Smooth muscle cell (in vitro differentiated cells): ENCODE results near the gene SERPINA12. TPM values are rescaled to one million over a fixed set of nuclear protein-coding genes. Genes with fewer than 3 reads are reported as not detected.

Source experiments
- DNase-seq: peaks from one replicate; lab custom pipeline; 2025; ENCODE audit not compliant: unreplicated experiment; lab: John Stamatoyannopoulos, UW
- H2AFZ ChIP-seq: fragments of 200-600 bp; sonication (generic); 2 replicates; pipeline ENCODE4 v1.6.0; 2016; ENCODE audit warnings: antibody characterized with exemption, low read depth, mild to moderate bottlenecking
- H3F3A ChIP-seq: fragments of 200-600 bp; sonication (generic); 2 replicates; pipeline ENCODE4 v1.6.0; 2017; ENCODE audit warnings: antibody characterized with exemption, low read depth
- H3K27ac ChIP-seq: fragments of 200-600 bp; sonication (generic); 2 replicates; pipeline ENCODE4 v1.5.1; 2016; ENCODE audit warnings: low read depth, mild to moderate bottlenecking
- H3K27me3 ChIP-seq: fragments of 200-600 bp; sonication (generic); 2 replicates; pipeline ENCODE4 v1.6.1; 2016; ENCODE audit warnings: low read depth, mild to moderate bottlenecking
- H3K36me3 ChIP-seq: fragments of 200-600 bp; sonication (generic); 2 replicates; pipeline ENCODE4 v1.5.1; 2016; ENCODE audit warnings: low read depth
- H3K4me1 ChIP-seq: fragments of 200-600 bp; sonication (generic); 2 replicates; pipeline ENCODE4 v1.5.1; 2016; ENCODE audit warnings: low read depth
- H3K4me2 ChIP-seq: fragments of 200-600 bp; sonication (generic); 2 replicates; pipeline ENCODE4 v1.6.0; 2016; ENCODE audit warnings: mild to moderate bottlenecking
- H3K4me3 ChIP-seq: fragments of 200-600 bp; sonication (generic); 2 replicates; pipeline ENCODE4 v1.5.1; 2016; ENCODE audit warnings: mild to moderate bottlenecking
- H3K79me2 ChIP-seq: fragments of 200-600 bp; sonication (generic); 2 replicates; pipeline ENCODE4 v1.6.0; 2016; ENCODE audit warnings: low read depth, mild to moderate bottlenecking
- H3K9ac ChIP-seq: fragments of 200-600 bp; sonication (generic); 2 replicates; pipeline ENCODE4 v1.6.0; 2016; ENCODE audit warnings: low read depth
- H3K9me3 ChIP-seq: fragments of 200-600 bp; sonication (generic); replicated peaks from 2 replicates; pipeline ENCODE4 v1.5.1; 2016; ENCODE audit warnings: low read depth
- H4K20me1 ChIP-seq: fragments of 200-600 bp; sonication (generic); 2 replicates; pipeline ENCODE4 v1.6.0; 2016; ENCODE audit warnings: low read depth
- WGBS: methylation state at CpG from one replicate; pipeline ENCODE4 v1.1.7; 2016; ENCODE audit warnings: low lambda C conversion rate; 5-methylcytosine and 5-hydroxymethylcytosine counted together
- polyA plus RNA-seq: library from polyadenylated mRNA; unstranded; fragments of >200 nt; fragmentation: Nextera tagmentation; extraction: Ambion mirVana; gene quantifications from 2 replicates; pipeline ENCODE4 v1.2.1, GENCODE V29; 2016
- total RNA-seq: library from RNA; depleted of rRNA; stranded (reverse); fragments of >200 nt; gene quantifications from 2 replicates; pipeline ENCODE4 v1.2.3, GENCODE V29; 2014
- TF ChIP-seq, protein P1 (sequence below): fragments of 200-600 bp; sonication (generic); IDR thresholded peaks from 2 replicates; pipeline ENCODE4 v1.5.1; 2017; ENCODE audit warnings: borderline replicate concordance, mild to moderate bottlenecking, antibody characterized with exemption; ENCODE audit not compliant: insufficient read depth, poor library complexity, severe bottlenecking

SERPINA12 gene
- total and polyA plus RNA-seq, 2 experiments from 2014 or later = not detected

DNA sequence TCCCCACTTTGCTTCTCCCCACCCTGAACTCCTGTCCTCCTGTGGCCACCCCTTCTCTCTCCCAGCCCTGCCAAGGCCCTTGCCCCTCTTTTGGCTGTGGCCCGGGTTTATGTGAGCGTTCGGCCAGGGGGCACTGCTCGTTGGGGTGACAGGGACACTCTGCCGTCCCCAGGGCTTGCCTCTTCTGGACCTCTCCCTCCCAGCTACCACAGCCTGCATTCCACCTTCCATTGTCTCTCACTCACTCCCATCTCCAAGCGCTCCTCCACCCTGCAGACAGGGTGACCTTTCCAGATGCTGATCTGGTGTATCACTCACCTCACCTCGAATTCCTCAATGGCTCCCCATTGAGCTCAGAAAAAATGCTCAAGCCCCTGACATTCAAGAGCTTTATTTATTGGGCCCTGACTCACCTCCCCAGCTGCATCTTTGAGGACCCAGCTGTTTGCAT lies 34.7 kb downstream of the SERPINA12 start:
- Histone ChIP-seq H3F3A (no peaks in the 10 kb centered on the region), H3K36me3 (no peaks in the 10 kb centered on the region), H3K4me2 (no peak overlapping the region), H2AFZ (no peak overlapping the region), H4K20me1 (no peaks in the 10 kb centered on the region), H3K27me3 (no peaks in the 10 kb centered on the region), H3K79me2 (no peaks in the 10 kb centered on the region), H3K9ac (no peak overlapping the region), H3K4me3 (no peak overlapping the region), H3K4me1 (no peaks in the 10 kb centered on the region), H3K27ac (no peak overlapping the region), H3K9me3 (no peaks in the 10 kb centered on the region)
- TF ChIP-seq, protein P1, sequence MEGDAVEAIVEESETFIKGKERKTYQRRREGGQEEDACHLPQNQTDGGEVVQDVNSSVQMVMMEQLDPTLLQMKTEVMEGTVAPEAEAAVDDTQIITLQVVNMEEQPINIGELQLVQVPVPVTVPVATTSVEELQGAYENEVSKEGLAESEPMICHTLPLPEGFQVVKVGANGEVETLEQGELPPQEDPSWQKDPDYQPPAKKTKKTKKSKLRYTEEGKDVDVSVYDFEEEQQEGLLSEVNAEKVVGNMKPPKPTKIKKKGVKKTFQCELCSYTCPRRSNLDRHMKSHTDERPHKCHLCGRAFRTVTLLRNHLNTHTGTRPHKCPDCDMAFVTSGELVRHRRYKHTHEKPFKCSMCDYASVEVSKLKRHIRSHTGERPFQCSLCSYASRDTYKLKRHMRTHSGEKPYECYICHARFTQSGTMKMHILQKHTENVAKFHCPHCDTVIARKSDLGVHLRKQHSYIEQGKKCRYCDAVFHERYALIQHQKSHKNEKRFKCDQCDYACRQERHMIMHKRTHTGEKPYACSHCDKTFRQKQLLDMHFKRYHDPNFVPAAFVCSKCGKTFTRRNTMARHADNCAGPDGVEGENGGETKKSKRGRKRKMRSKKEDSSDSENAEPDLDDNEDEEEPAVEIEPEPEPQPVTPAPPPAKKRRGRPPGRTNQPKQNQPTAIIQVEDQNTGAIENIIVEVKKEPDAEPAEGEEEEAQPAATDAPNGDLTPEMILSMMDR = no peak
- 81% methylated on average over 7 of the region's 7 CpGs for WGBS
- no peak for DNase-seq

DNA sequence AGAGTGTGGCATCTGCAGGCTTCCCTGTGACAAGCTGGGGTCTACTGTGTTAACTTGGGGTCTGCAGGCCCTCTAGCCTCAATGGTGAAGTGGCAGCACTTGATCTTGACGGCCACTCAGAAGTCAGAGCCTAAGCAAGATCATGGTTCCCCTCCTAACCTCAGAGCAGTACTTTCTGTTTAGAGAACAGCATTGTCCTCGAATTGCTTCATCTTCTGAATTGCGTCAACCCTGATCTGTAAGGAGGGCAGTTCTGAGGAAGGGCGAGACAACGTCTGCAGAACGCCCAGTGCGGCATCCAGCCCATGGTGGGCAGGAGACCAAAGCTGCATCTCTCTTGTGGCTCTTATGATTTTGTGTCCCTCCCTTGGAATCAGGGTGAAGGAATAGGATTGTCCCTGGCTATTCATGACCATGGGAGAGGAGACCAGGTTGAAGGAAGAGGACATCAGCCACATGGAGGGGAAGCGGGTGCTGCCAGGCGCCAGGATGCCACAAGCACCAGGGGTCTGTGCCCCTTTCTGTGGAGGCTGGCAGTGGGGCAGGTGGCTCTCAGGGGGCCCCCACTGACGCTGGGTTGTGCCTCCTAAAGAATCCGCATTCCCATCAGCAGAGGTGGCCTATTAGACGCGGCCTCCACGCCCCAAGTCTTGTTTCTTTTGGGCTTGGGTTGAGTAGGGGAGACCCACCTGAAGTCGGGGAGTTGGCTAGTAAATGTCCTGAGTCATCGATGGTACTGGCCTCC lies 35.4 kb downstream of the SERPINA12 start:
- Histone ChIP-seq H3K9me3 (no peaks in the 10 kb centered on the region), H3K4me1 (no peaks in the 10 kb centered on the region), H3K79me2 (no peaks in the 10 kb centered on the region), H3K27me3 (no peaks in the 10 kb centered on the region), H4K20me1 (no peaks in the 10 kb centered on the region), H3K9ac (no peak overlapping the region), H3F3A (no peaks in the 10 kb centered on the region), H3K4me3 (no peak overlapping the region), H3K36me3 (no peaks in the 10 kb centered on the region), H3K4me2 (no peak overlapping the region), H2AFZ (no peak overlapping the region), H3K27ac (no peak overlapping the region)
- TF ChIP-seq, protein P1 = no peak
- DNase-seq = no peak
- WGBS = 89% methylated on average over 16 of the region's 16 CpGs

DNA sequence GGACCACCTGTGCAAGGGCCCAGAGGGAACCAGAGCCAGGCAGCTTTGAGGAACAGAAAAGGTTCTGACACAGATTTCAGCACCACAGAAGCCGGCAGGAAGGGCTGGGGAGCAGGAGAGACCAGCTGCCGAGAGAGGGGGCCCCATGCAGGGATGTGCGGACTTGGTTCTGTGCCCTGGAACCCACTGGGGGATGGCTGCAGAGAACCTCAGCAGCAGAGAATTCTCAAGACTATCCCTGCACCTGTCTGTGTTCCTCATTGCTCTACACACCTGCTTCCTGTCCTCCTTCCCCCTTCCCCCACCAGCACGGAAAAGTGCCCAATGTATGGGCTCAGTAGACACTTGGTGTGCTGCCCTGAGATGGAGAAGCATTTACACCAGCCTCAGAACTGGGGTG lies 36.4 kb downstream of the SERPINA12 start:
- Histone ChIP-seq H3K79me2 (no peaks in the 10 kb centered on the region), H2AFZ (no peak overlapping the region), H3K9me3 (no peaks in the 10 kb centered on the region), H3K36me3 (no peaks in the 10 kb centered on the region), H4K20me1 (no peaks in the 10 kb centered on the region), H3K27ac (no peak overlapping the region), H3F3A (no peaks in the 10 kb centered on the region), H3K4me1 (no peaks in the 10 kb centered on the region), H3K4me3 (no peak overlapping the region), H3K4me2 (no peak overlapping the region), H3K9ac (no peak overlapping the region), H3K27me3 (no peaks in the 10 kb centered on the region)
- DNase-seq = no peak
- 86% methylated on average over 4 of the region's 4 CpGs for WGBS
- TF ChIP-seq, protein P1 = no peak

DNA sequence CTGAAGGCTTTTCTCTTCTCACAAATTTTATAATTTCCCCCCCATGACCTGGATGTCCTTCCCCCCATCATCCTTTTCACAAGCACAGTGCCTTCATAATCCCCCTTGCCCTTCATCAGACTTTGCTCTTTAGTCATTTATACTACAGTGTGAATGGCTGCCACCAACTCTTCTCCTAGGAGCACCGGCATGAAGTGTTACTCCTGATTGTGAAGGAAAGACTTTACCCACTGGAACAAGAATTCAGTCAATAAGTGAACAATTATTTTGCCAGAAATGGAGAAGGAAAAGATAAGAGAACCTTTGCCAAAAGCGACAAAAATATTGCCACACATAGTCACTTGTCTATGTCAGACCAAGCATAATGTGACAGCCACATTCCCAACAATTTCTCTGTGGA lies 38.2 kb downstream of the SERPINA12 start:
- H3K4me1 ChIP-seq = no peaks in the 10 kb centered on the region
- WGBS = 97% methylated on average over 2 of the region's 2 CpGs
- H3K9me3 ChIP-seq = no peaks in the 10 kb centered on the region
- no peaks in the 10 kb centered on the region for H4K20me1 ChIP-seq
- H3K27ac ChIP-seq = no peak overlapping the region
- H3K4me3 ChIP-seq = no peak overlapping the region
- TF ChIP-seq, protein P1 = no peak
- no peak overlapping the region for H3K4me2 ChIP-seq
- H3K36me3 ChIP-seq = no peaks in the 10 kb centered on the region
- H2AFZ ChIP-seq = no peak overlapping the region
- no peak for DNase-seq
- H3K9ac ChIP-seq = no peak overlapping the region
- no peaks in the 10 kb centered on the region for H3K79me2 ChIP-seq
- H3F3A ChIP-seq = no peaks in the 10 kb centered on the region
- H3K27me3 ChIP-seq = no peaks in the 10 kb centered on the region
